ENCODE results near the gene SOX12.
A peak's percentile ranks its signal among the peaks of the same experiment; 100 is the strongest.
"Not testable (repeated sequence)": the region's sequence is repeated elsewhere in the genome, so short reads cannot be mapped to it uniquely, and the experiment has no call there.

SOX12 gene

GRCh38 chr20:329851-330232 is 4.5 kb downstream of the SOX12 start:
- no peak for DNase-seq

- DNase-seq: peak; percentile 93
Measured at GRCh38 chr20:330233-331149, 5.1 kb downstream of the SOX12 start.

DNA sequence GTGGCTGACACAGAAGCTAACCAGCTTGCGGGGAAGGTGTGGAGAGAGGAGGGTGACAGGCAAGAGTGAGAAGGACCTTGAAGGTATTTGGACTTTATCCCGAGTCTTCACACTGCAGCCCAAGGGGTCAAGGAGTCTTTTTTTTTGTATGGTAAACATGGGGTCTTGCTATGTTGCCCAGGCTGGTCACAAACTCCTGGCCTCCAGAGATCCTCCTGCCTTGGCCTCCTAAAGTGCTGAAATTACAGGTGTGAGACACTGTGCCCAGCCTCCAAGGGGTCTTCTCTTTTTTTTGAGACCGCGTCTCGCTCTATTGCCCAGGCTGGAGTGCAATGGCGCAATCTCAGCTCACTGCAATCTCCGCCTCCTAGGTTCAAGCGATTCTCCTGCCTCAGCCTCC is 9.2 kb downstream of the SOX12 start:
- no peak for DNase-seq

DNA sequence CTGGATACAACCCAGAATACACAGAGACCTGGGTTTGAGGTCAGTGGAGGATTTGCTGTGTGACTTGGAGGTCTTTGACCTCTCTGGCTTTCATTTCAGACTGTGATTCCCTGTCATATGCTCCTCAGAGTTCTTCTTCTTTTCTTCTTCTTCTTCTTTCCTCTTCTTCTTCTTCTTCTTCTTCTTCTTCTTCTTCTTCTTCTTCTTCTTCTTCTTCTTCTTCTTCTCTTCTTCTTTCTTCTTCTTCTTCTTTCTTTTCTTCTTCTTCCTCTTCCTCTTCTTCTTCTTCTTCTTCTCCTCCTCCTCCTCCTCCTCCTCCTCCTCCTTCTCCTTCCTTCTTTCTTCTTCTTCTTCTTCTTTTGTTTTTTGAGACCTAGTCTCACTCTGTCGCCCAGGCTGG is 10.7 kb downstream of the SOX12 start:
- DNase-seq: not testable (repeated sequence)

DNA sequence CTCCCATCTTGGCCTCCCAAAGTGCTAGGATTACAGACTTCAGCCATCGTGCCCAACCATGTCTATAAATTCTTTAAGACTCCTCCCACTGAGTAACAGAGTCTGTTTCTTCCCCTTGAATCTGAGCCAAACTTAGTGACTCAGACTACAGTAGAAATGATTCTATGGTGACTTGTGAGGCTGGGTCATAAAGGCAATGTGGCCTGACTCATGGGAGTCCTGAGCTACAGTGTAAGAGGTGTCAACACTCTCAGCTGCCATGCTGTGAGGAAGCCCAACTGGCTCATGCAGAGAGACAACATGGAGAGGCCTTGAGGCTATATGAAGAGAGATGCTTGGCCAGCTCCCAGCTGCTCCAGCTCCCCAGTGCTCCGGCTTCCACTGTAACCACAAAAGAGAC is 16.3 kb downstream of the SOX12 start:
- DNase-seq: peak; percentile 87

GRCh38 chr20:343107-343506 is 17.8 kb downstream of the SOX12 start:
- DNase-seq: no peak

DNA sequence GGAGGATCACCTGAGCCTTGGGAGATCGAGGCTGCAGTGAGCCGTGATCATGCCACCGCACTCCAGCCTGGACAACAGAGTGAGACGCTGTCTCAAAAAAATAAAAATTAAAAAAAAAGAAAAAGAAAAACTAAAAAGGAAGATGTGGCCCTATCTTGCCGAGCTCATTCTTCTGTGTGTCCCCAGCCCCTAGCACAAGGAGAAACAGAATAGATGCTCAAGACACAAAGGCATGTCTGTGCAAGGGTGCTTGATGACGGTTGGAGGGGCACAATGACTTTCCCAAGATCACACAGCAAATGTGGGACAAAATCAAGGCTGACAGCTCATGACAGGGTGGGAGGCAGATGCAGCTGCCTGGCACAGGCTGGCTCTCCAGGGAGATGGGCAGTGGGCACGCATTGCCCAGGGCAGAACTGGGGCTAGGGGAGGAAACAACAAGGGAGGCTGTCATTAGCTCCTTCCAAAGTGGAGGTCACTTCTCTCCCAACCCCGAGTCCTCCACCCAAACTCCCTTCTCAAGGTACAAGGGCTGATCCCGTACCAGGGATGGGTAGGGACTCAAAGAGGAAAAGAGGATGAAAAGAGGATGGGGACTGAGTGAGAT is 20.8 kb downstream of the SOX12 start:
- no peak for DNase-seq

DNA sequence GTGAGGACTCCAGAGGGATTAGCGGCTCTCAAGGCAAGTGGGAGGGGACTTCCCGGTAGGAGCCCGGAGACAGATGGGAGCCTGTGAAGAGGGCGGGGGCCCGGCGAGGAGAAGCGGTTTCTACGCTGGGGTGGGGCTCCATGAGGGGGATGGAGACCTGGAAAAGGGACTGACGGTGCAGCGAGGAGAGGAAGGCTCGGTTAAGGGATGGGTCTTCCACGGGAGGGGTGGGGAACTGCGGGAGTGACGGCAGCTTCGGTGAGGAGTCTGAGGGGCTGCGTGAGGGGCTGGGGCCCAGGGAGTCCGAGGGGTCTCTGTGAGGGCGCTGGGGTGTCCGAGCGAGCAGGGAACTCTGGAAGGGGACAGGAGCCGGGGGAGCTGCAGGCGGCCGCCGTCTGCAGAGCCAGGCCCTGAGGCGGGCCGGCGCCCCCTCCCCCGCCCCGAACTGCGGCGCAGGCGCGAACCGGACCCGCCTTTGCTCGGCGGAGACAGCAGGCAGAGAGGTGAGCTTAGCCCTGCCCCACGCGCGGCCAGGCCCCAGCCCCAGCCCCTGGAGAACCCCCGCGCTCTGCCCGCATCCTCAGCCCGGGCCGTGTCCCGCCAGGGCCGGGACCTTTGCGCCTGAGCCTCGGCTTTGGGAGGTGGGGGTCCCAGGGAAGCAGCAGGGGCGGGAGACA is 21.4 kb downstream of the SOX12 start, which contains the start of gene NRSN2:
Gene NRSN2 (plus strand): TSS at position 472 of the 677 bp plus-strand sequence. CDS start 2,533 bp downstream, outside the sequence.
- peak; percentile 57 for DNase-seq

- DNase-seq: no peak
Measured at GRCh38 chr20:347317-347639, 21.9 kb downstream of the SOX12 start.

DNA sequence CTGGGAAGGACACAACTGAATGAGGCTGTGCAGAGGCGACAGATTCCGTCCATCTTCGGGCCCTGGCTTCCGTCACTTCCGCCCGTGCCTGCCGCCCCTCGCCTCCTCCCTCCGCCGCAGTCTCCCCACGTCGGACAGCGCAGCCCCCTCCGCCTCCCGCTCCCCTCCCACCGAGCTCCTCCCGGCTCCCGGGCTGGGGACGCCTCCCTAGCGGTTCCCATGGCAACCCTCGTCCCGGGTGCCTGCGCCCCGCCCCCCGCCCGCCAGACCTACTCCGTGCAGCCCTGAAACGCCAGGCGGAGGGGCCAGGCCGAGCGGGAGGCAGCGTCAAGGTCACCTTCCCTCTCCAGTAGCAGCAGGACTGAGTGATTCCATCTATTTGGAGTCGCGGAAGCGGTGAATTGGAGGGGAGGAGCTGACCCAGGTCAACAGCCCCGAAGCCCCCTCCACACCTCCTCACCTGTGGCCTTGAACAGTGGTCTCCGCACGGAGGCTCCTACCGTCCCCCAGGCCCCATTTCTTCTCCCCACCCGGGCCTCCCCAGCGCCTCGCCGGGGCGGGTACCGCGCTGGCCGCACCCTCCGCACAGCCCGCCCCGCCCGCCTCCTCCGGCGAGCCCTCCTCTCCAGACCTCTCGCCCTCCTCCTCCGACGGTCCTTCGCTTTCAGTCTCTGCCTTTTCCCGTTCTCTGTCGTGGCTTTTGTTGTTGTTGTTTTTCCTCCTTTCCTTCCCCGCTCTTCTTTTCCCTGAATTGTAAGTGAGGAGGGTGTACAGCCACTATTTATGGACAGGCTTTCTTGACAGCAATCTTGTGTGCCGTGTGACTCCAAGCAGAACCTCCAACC is 22.5 kb downstream of the SOX12 start:
- DNase-seq: peak; percentile 98

- no peak for DNase-seq
Measured at GRCh38 chr20:348972-349841, 23.9 kb downstream of the SOX12 start.

GRCh38 chr20:353166-353565 is 27.8 kb downstream of the SOX12 start:
- DNase-seq: no peak

- peak; percentile 95 for DNase-seq
Measured at GRCh38 chr20:354298-354977, 29.1 kb downstream of the SOX12 start.

DNA sequence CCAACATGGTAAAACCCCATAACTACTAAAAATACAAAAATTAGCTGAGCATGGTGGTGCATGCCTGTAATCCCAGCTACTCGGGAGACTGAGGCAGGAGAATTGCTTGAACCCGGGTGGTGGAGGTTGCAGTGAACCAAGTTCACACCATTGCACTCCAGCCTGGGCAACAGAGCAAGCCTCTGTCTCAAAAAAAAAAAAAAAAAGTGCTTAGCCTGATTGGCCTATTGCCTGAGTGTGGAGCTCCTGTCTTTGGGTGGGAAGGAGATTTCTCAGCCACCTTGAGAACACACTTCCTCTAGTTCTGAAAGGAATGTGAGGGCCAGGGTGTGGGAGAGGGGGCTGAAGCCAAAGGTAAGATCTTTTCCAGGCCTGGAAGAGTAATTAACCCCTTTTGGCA is 30.8 kb downstream of the SOX12 start:
- peak; percentile 60 for DNase-seq

DNA sequence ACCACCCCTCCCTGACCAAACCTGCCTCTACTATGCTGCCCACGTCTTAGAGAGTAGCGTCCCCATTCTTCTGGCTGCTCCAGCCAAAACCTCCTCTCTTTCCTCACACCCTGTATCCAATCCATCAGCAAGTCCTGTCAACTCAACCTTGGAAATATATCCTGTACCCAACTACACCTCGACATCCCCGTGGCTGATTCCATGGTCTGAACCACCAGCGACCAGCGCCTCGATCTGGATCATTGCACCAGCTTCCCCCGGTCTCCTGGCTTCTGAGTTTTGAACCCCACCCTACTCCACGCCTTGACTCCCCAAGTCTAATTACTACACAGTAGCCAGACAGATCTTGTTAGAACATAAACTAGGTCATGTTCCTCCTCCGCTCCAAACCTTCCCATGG is 31.4 kb downstream of the SOX12 start:
- DNase-seq: no peak

GRCh38 chr20:358891-359555 is 33.7 kb downstream of the SOX12 start:
- no peak for DNase-seq

DNA sequence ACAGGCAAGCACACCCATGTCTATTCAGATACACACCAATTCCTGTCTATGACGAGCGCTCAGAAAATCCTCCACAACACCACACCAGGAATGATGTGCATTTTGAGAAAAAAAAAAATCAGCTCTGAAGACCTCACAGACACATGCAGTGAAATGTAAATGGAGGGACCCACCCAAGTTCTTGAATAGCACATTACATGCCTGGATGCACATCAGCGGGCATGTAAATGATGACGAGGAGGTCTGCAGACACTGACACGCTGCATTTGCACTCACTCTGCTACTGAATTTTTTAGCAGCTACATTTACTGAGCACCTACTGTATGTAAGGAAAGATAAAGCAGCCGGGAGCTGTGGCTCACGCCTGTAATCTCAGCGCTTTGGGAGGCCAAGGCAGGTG is 36.2 kb downstream of the SOX12 start:
- DNase-seq: no peak

DNA sequence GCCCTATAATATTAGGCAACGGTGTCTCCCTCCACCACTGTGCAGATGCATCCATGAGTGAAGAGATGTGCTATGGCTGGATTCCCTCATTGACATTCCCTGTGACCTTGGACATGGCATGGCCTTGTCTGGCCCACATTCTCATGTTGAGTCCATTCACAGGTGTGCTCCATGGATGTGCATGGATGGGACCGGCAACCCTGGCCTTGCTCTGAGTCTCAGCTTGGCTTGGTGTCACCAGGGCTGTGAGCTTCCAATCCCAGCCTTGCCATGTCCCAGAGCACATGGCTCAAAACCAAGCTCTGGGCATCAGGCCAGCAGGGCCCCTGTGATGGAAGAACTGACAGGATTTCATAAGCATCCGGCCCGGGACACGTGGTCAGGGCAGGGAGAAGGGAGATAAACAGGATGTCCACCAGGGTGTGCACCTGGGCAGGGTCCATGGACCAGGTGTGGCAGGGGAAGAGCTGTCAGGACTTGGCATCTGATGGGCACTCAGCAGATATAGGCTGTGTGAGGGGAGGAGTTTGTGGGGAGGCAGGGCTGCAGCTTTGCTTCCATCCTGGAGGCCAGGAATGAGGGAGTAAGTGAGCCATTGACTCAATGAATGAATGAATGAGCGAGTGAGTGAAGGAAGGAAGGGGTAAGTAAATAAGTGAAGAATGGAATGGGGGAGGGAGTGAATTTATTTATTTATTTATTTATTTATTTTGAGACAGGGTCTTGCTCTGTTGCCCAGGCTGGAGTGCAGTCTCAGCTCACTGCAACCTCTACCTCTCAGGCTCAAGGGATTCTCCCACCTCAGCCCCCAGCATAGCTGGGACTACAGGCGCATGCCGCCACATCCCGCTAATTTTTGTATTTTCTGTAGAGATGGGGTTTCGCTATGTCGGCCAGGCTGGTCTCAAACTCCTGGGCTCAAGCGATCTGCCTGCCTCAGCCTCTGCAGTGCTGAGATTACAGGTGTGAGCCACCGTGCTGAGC is 37.2 kb downstream of the SOX12 start:
- DNase-seq: peak; percentile 98

- DNase-seq: peak; percentile 72
Measured at GRCh38 chr20:363319-364078, 38.1 kb downstream of the SOX12 start.

All from OCI-M1 (cell line).